Transverse colon (tissue), 4 donors: ENCODE results near the gene ENDOG. TPM values are rescaled to one million over a fixed set of nuclear protein-coding genes. Genes with fewer than 3 reads are reported as not detected.

Experiments
- DNase-seq: peaks from one replicate; pipeline ENCODE4 v3.0.0-alpha.2; 2019
- H3K27ac ChIP-seq, 4 donors: fragments of 200-600 bp; sonication (generic); 2 replicates each; pipeline ENCODE4 v1.5.1; 2016 to 2018; ENCODE audit warnings: inconsistent platforms in 4 of 4
- H3K27me3 ChIP-seq: fragments of 200-600 bp; sonication (generic); 2 replicates; pipeline ENCODE4 v1.5.1; 2017; ENCODE audit warnings: inconsistent platforms
- H3K36me3 ChIP-seq, 4 donors: fragments of 200-600 bp; sonication (generic); 2 replicates each; pipeline ENCODE4 v1.5.1; 2017 to 2019; ENCODE audit warnings: inconsistent platforms in 4 of 4
- H3K4me1 ChIP-seq, 4 donors: fragments of 200-600 bp; sonication (generic); 2 replicates each; pipeline ENCODE4 v1.5.1; 2017 to 2020; ENCODE audit warnings: inconsistent platforms in 4 of 4
- H3K4me3 ChIP-seq, 4 donors: fragments of 200-600 bp; sonication (generic); 1 replicate in 1 of 4; 2 replicates in 3 of 4; pipeline versions ENCODE4 v1.5.1 to v1.6.1; 2017 to 2019; ENCODE audit warnings: inconsistent platforms in 4 of 4
- H3K9me3 ChIP-seq, 2 donors: fragments of 200-600 bp; sonication (generic); 2 replicates each; pipeline ENCODE4 v1.5.1; 2017 to 2019; ENCODE audit warnings: inconsistent platforms in 2 of 2
- EP300 ChIP-seq: sonication (generic); formaldehyde crosslinking; IDR thresholded peaks from one replicate; pipeline ENCODE4 v1.6.1; 2017; ENCODE audit warnings: antibody characterized with exemption, low read depth
- POLR2A ChIP-seq: fragments of 450-650 bp; IDR thresholded peaks from one replicate; pipeline ENCODE4 v1.6.1; 2016; ENCODE audit warnings: antibody characterized with exemption, mild to moderate bottlenecking, moderate library complexity
- POLR2AphosphoS5 ChIP-seq, 3 donors: sonication (generic); formaldehyde crosslinking; IDR thresholded peaks; one replicate each; pipeline ENCODE4 v1.6.1; 2016; ENCODE audit warnings: antibody characterized with exemption in 3 of 3
- WGBS, 2 donors: methylation state at CpG; one replicate each; pipeline ENCODE4 v1.1.5; 2018; ENCODE audit warnings: low coverage in 1 of 2; 5-methylcytosine and 5-hydroxymethylcytosine counted together
- in situ Hi-C, 4 donors: fragments of 200-750 bp; cut with MboI; loops; one replicate each; pipeline versions ENCODE4 v1.15.0 to v1.15.1; 2017; ENCODE audit warnings: low sequenced_read_pairs in 3 of 4, low pct_ligation_motif_present in 1 of 4, low pct_unique_long_range_greater_than_20kb in 1 of 4
- intact Hi-C: fragments of 100-400 bp; cut with DNase I; formaldehyde crosslinking; loops from one replicate; pipeline ENCODE4 v1.15.1; 2023; ENCODE audit warnings: low total_unique reads
- total RNA-seq, 4 donors: library from RNA; depleted of rRNA; stranded (reverse); fragments of >200 nt; gene quantifications; one replicate each; pipeline ENCODE4 v1.1.0, GENCODE V29; 2016
- TF ChIP-seq, protein P1 (sequence below), 5 experiments: fragments of 200-600 bp in 3 of 5; fragments of 450-650 bp in 2 of 5; sonication (generic) in 3 of 5; IDR thresholded peaks; 1 replicate in 2 of 5; 2 replicates in 3 of 5; pipeline ENCODE4 v1.5.1; 2016 to 2017; ENCODE audit warnings: antibody characterized with exemption in 5 of 5, inconsistent platforms in 3 of 5, mild to moderate bottlenecking in 2 of 5, moderate library complexity in 1 of 5

ENDOG gene
- total RNA-seq, 4 donors from 2014 or later: 29.7 to 83.0 (median 52.8) TPM

GRCh38 chr9:128805661-128806060, 12.6 kb upstream of the ENDOG start:
- H3K4me1 ChIP-seq: no peaks in the 10 kb centered on the region
- intact Hi-C loops (no loop called here), in situ Hi-C loops (no loop called here)
- peaks cover 0 to 43% (median 12%) of the 10 kb centered on the region in 4 donors for H3K36me3 ChIP-seq
- no peak for DNase-seq
- WGBS, 2 donors: 85% methylated on average over 14 of the region's 14 CpGs; no CpG with 5 or more reads in 1 of the 2 donors
- H3K9me3 ChIP-seq: no peaks in the 10 kb centered on the region
- H3K27me3 ChIP-seq: no peaks in the 10 kb centered on the region
- H3K27ac ChIP-seq: no peak overlapping the region
- TF ChIP-seq POLR2A: no peak
- TF ChIP-seq POLR2AphosphoS5 (IDR thresholded peaks at IDR 0.05): no peak
- no peak for TF ChIP-seq EP300
- TF ChIP-seq, protein P1, sequence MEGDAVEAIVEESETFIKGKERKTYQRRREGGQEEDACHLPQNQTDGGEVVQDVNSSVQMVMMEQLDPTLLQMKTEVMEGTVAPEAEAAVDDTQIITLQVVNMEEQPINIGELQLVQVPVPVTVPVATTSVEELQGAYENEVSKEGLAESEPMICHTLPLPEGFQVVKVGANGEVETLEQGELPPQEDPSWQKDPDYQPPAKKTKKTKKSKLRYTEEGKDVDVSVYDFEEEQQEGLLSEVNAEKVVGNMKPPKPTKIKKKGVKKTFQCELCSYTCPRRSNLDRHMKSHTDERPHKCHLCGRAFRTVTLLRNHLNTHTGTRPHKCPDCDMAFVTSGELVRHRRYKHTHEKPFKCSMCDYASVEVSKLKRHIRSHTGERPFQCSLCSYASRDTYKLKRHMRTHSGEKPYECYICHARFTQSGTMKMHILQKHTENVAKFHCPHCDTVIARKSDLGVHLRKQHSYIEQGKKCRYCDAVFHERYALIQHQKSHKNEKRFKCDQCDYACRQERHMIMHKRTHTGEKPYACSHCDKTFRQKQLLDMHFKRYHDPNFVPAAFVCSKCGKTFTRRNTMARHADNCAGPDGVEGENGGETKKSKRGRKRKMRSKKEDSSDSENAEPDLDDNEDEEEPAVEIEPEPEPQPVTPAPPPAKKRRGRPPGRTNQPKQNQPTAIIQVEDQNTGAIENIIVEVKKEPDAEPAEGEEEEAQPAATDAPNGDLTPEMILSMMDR (IDR thresholded peaks at IDR 0.05): no peak
- H3K4me3 ChIP-seq: no peak overlapping the region

- Histone ChIP-seq H3K27ac (no peak overlapping the region), H3K4me1 (no peaks in the 10 kb centered on the region), H3K36me3 (peaks cover 0 to 31% (median 7%) of the 10 kb centered on the region in 4 donors), H3K4me3 (no peak overlapping the region), H3K9me3 (no peaks in the 10 kb centered on the region), H3K27me3 (no peaks in the 10 kb centered on the region)
- no peak for DNase-seq
- in situ Hi-C loops: no loop called here
- WGBS, 2 donors: 84% methylated on average over 14 of the region's 14 CpGs; no CpG with 5 or more reads in 1 of the 2 donors
- intact Hi-C loops: no loop called here
- TF ChIP-seq EP300: no peak
- TF ChIP-seq POLR2A: no peak
- TF ChIP-seq, protein P1 (IDR thresholded peaks at IDR 0.05): no peak
- TF ChIP-seq POLR2AphosphoS5 (IDR thresholded peaks at IDR 0.05): no peak
These were observed 10.5 kb upstream of the ENDOG start for GRCh38 chr9:128807827-128808226.

GRCh38 chr9:128808543-128808942, 9.8 kb upstream of the ENDOG start:
- Histone ChIP-seq H3K9me3 (no peaks in the 10 kb centered on the region), H3K27ac (no peak overlapping the region), H3K4me3 (no peak overlapping the region), H3K27me3 (no peaks in the 10 kb centered on the region), H3K4me1 (no peaks in the 10 kb centered on the region), H3K36me3 (peaks cover 0 to 26% (median 4%) of the 10 kb centered on the region in 4 donors)
- intact Hi-C loops (no loop called here), in situ Hi-C loops (no loop called here)
- WGBS, 2 donors: 92% methylated on average over 3 of the region's 3 CpGs; no CpG with 5 or more reads in 1 of the 2 donors
- DNase-seq: no peak
- TF ChIP-seq, protein P1 (IDR thresholded peaks at IDR 0.05): no peak
- TF ChIP-seq POLR2A (no peak), EP300 (no peak), POLR2AphosphoS5 (IDR thresholded peaks at IDR 0.05) (no peak)

- H3K9me3 ChIP-seq: no peaks in the 10 kb centered on the region
- no peak overlapping the region for H3K4me3 ChIP-seq
- TF ChIP-seq, protein P1 (IDR thresholded peaks at IDR 0.05): no peak
- no peak for TF ChIP-seq POLR2AphosphoS5 (IDR thresholded peaks at IDR 0.05)
- no peak for TF ChIP-seq EP300
- TF ChIP-seq POLR2A: no peak
- no peaks in the 10 kb centered on the region for H3K4me1 ChIP-seq
- intact Hi-C loops: no loop called here
- no peak overlapping the region for H3K27ac ChIP-seq
- in situ Hi-C loops: no loop called here
- H3K36me3 ChIP-seq: peaks cover 0 to 21% (median 1%) of the 10 kb centered on the region in 4 donors
- H3K27me3 ChIP-seq: no peaks in the 10 kb centered on the region
- WGBS, 2 donors: 95% methylated on average over 12 of the region's 12 CpGs; no CpG with 5 or more reads in 1 of the 2 donors
- no peak for DNase-seq
These were observed 9.2 kb upstream of the ENDOG start for GRCh38 chr9:128809036-128809599.
